Ishikawa (cell line): ENCODE results near the gene SLC6A18.

Experiments
- CEBPB ChIP-seq: IDR thresholded peaks from 2 replicates; pipeline ENCODE4 v1.6.1; 2012
- CREB1 ChIP-seq: IDR thresholded peaks from 2 replicates; pipeline ENCODE4 v1.6.1; 2012; ENCODE audit warnings: low read depth
- EGR1 ChIP-seq: IDR thresholded peaks from 2 replicates; pipeline ENCODE4 v1.6.1; 2012
- EP300 ChIP-seq: IDR thresholded peaks from 2 replicates; pipeline ENCODE4 v1.6.1; 2012; ENCODE audit warnings: borderline replicate concordance
- NFIC ChIP-seq: IDR thresholded peaks from 2 replicates; pipeline ENCODE4 v1.6.1; 2012
- RAD21 ChIP-seq: IDR thresholded peaks from 2 replicates; pipeline ENCODE4 v1.6.1; 2012; ENCODE audit warnings: low read depth
- TAF1 ChIP-seq: IDR thresholded peaks from 2 replicates; pipeline ENCODE4 v1.6.1; 2012; ENCODE audit warnings: low read depth, mild to moderate bottlenecking
- TCF12 ChIP-seq: IDR thresholded peaks from 2 replicates; pipeline ENCODE4 v1.6.1; 2012; ENCODE audit warnings: low read depth
- TEAD4 ChIP-seq: IDR thresholded peaks from 2 replicates; pipeline ENCODE4 v1.6.1; 2012
- YY1 ChIP-seq: IDR thresholded peaks from 2 replicates; pipeline ENCODE4 v1.6.1; 2012; ENCODE audit warnings: low read depth
- TF ChIP-seq, protein P1 (sequence below): IDR thresholded peaks from 2 replicates; pipeline ENCODE4 v1.6.1; 2012
- TF ChIP-seq, protein P2 (sequence below): IDR thresholded peaks from 2 replicates; pipeline ENCODE4 v1.6.1; 2012
- TF ChIP-seq, protein P3 (sequence below): IDR thresholded peaks from 2 replicates; pipeline ENCODE4 v1.6.1; 2012; ENCODE audit warnings: low read depth, mild to moderate bottlenecking

DNA sequence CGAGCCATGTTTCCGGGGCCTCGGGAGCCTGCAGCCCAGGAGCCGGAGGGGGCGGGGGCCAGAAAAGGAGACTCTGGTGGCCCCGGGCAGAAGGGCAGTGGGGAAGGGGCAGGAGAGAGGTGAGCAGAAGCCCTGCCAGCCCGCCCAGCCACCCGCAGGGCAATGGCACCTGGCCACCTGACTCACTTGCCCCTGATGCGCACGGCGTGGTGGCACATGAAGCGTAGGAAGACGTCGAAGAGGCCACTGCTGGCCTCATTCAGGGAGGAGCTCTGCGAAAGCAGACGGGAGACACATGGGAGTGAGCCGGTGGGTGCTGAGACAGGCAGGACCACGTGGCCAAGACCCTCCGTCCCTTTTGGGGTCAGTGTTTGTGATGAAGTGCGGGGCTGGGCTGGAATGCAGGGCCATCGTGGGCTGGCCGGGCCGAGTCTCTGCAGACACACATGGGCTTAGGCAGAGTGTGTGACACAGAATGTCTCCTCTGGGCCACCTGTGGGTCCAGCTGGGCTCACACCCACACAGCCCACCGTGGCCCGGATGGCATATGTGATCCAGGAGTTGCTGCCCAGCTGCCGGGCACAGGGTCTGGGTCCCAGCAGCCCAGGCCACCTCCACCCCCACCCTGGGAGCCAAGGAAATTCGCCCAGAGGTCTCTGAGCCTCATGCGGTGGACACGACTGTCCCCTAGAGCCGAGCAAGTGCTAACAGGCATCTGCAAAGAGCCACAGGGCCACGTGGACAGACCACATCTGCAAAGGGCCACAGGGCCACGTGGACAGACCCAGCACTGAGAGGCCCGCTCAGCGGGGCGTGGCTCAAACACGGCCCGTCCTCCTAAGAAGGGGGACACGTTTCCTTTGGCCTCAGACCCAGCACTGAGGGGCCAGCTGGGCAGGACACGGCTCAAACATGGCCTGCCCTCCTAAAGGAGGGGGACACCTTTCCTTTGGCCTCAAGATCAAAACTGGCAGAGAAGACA lies 46.0 kb downstream of the SLC6A18 start:
- TF ChIP-seq EGR1 (no peak), TEAD4 (no peak), TCF12 (no peak), CEBPB (no peak), TAF1 (no peak), RAD21 (no peak), CREB1 (no peak), YY1 (no peak), EP300 (no peak), NFIC (no peak)
- TF ChIP-seq, protein P1, sequence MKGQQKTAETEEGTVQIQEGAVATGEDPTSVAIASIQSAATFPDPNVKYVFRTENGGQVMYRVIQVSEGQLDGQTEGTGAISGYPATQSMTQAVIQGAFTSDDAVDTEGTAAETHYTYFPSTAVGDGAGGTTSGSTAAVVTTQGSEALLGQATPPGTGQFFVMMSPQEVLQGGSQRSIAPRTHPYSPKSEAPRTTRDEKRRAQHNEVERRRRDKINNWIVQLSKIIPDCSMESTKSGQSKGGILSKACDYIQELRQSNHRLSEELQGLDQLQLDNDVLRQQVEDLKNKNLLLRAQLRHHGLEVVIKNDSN: no peak
- TF ChIP-seq, protein P2, sequence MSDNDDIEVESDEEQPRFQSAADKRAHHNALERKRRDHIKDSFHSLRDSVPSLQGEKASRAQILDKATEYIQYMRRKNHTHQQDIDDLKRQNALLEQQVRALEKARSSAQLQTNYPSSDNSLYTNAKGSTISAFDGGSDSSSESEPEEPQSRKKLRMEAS: no peak
- TF ChIP-seq, protein P3, sequence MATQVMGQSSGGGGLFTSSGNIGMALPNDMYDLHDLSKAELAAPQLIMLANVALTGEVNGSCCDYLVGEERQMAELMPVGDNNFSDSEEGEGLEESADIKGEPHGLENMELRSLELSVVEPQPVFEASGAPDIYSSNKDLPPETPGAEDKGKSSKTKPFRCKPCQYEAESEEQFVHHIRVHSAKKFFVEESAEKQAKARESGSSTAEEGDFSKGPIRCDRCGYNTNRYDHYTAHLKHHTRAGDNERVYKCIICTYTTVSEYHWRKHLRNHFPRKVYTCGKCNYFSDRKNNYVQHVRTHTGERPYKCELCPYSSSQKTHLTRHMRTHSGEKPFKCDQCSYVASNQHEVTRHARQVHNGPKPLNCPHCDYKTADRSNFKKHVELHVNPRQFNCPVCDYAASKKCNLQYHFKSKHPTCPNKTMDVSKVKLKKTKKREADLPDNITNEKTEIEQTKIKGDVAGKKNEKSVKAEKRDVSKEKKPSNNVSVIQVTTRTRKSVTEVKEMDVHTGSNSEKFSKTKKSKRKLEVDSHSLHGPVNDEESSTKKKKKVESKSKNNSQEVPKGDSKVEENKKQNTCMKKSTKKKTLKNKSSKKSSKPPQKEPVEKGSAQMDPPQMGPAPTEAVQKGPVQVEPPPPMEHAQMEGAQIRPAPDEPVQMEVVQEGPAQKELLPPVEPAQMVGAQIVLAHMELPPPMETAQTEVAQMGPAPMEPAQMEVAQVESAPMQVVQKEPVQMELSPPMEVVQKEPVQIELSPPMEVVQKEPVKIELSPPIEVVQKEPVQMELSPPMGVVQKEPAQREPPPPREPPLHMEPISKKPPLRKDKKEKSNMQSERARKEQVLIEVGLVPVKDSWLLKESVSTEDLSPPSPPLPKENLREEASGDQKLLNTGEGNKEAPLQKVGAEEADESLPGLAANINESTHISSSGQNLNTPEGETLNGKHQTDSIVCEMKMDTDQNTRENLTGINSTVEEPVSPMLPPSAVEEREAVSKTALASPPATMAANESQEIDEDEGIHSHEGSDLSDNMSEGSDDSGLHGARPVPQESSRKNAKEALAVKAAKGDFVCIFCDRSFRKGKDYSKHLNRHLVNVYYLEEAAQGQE: no peak
